Prostate gland (tissue), 2 donors: ENCODE data around the gene RNF213. TPM values are rescaled to one million over a fixed set of nuclear protein-coding genes. Genes with fewer than 3 reads are reported as not detected.

Experiments
- DNase-seq: peaks from one replicate; pipeline ENCODE4 v3.0.0-alpha.2; 2019; ENCODE audit warnings: low spot score
- H3K27ac ChIP-seq, 2 donors: fragments of 200-600 bp; sonication (generic); 2 replicates each; pipeline ENCODE4 v1.5.1; 2017 to 2019
- H3K27me3 ChIP-seq: fragments of 200-600 bp; sonication (generic); replicated peaks from 2 replicates; pipeline ENCODE4 v1.5.1; 2019; ENCODE audit not compliant: insufficient read depth
- H3K36me3 ChIP-seq, 2 donors: fragments of 200-600 bp; sonication (generic); 1 replicate in 1 of 2; 2 replicates in 1 of 2; pipeline versions ENCODE4 v1.5.1 to v1.8.1; 2017 to 2019
- H3K4me1 ChIP-seq: fragments of 200-600 bp; sonication (generic); replicated peaks from 2 replicates; pipeline ENCODE4 v1.5.1; 2019
- H3K4me3 ChIP-seq, 2 donors: fragments of 200-600 bp; sonication (generic); 2 replicates each; pipeline ENCODE4 v1.5.1; 2017 to 2019
- H3K9me3 ChIP-seq: fragments of 200-600 bp; sonication (generic); 2 replicates; pipeline ENCODE4 v1.5.1; 2017
- CTCF ChIP-seq, 4 experiments: fragments of 200-600 bp in 2 of 4; fragments of 450-650 bp in 2 of 4; sonication (generic) in 2 of 4; IDR thresholded peaks; 1 replicate in 3 of 4; 2 replicates in 1 of 4; pipeline ENCODE4 v1.5.1; 2016 to 2019; ENCODE audit warnings: antibody characterized with exemption in 4 of 4, mild to moderate bottlenecking in 2 of 4, moderate library complexity in 2 of 4
- POLR2A ChIP-seq: fragments of 450-650 bp; IDR thresholded peaks from one replicate; pipeline ENCODE4 v1.6.1; 2016; ENCODE audit warnings: antibody characterized with exemption, mild to moderate bottlenecking
- POLR2AphosphoS5 ChIP-seq: sonication (generic); formaldehyde crosslinking; IDR thresholded peaks from one replicate; pipeline ENCODE4 v1.6.1; 2017; ENCODE audit warnings: antibody characterized with exemption
- WGBS: methylation state at CpG from one replicate; pipeline ENCODE4 v1.1.5; 2018; 5-methylcytosine and 5-hydroxymethylcytosine counted together
- intact Hi-C: fragments of 100-400 bp; cut with DNase I; formaldehyde crosslinking; loops from one replicate; pipeline ENCODE4 v1.14.2; 2022
- total RNA-seq, 2 donors: library from RNA; depleted of rRNA; stranded (reverse); fragments of >200 nt; gene quantifications; one replicate each; pipeline ENCODE4 v1.1.0, GENCODE V29; 2016

Gene RNF213
- total RNA-seq, 2 donors from 2014 or later = 57.7 to 112 TPM

GRCh38 chr17:80214012-80214877 is 46.4 kb upstream of the RNF213 start:
- Histone ChIP-seq H3K9me3 (no peaks in the 10 kb centered on the region), H3K27me3 (no peaks in the 10 kb centered on the region), H3K27ac (no peak overlapping the region), H3K36me3 (peaks cover 4 to 14% of the 10 kb centered on the region in 2 donors), H3K4me1 (no peaks in the 10 kb centered on the region), H3K4me3 (no peak overlapping the region)
- DNase-seq = no peak
- intact Hi-C loops = no loop called here
- TF ChIP-seq POLR2AphosphoS5 = no peak
- no peak for TF ChIP-seq CTCF (IDR thresholded peaks at IDR 0.05)
- no peak for TF ChIP-seq POLR2A
- WGBS = 91% methylated on average over 48 of the region's 48 CpGs

GRCh38 chr17:80214878-80215210 is 45.8 kb upstream of the RNF213 start:
- H3K4me1 ChIP-seq = no peaks in the 10 kb centered on the region
- no peaks in the 10 kb centered on the region for H3K27me3 ChIP-seq
- no peak for DNase-seq
- no peak overlapping the region for H3K4me3 ChIP-seq
- TF ChIP-seq CTCF (IDR thresholded peaks at IDR 0.05) (no peak), POLR2A (no peak), POLR2AphosphoS5 (no peak)
- H3K27ac ChIP-seq = no peak overlapping the region
- intact Hi-C loops = no loop called here
- H3K9me3 ChIP-seq = no peaks in the 10 kb centered on the region
- WGBS = 86% methylated on average over 15 of the region's 17 CpGs
- peaks cover 4 to 13% of the 10 kb centered on the region in 2 donors for H3K36me3 ChIP-seq

- intact Hi-C loops = no loop called here
- TF ChIP-seq CTCF (IDR thresholded peaks at IDR 0.05) (no peak), POLR2A (no peak), POLR2AphosphoS5 (no peak)
- Histone ChIP-seq H3K27me3 (no peaks in the 10 kb centered on the region), H3K4me3 (no peak overlapping the region), H3K27ac (no peak overlapping the region), H3K36me3 (no peaks in the 10 kb centered on the region), H3K4me1 (peaks cover 4% of the 10 kb centered on the region), H3K9me3 (no peaks in the 10 kb centered on the region)
- WGBS = 93% methylated on average over 40 of the region's 40 CpGs
- no peak for DNase-seq
These were observed 43.9 kb upstream of the RNF213 start for GRCh38 chr17:80216473-80217456.

- Histone ChIP-seq H3K27me3 (no peaks in the 10 kb centered on the region), H3K4me1 (peaks cover 4% of the 10 kb centered on the region), H3K4me3 (no peak overlapping the region), H3K36me3 (no peaks in the 10 kb centered on the region), H3K27ac (no peak overlapping the region), H3K9me3 (no peaks in the 10 kb centered on the region)
- intact Hi-C loops = no loop called here
- WGBS = 96% methylated on average over 13 of the region's 13 CpGs
- no peak for DNase-seq
- no peak for TF ChIP-seq POLR2A
- no peak for TF ChIP-seq POLR2AphosphoS5
- no peak for TF ChIP-seq CTCF (IDR thresholded peaks at IDR 0.05)
These were observed 42.8 kb upstream of the RNF213 start for GRCh38 chr17:80217703-80218362.
